ENCODE results near the gene SPECC1L.

Gene SPECC1L

DNA sequence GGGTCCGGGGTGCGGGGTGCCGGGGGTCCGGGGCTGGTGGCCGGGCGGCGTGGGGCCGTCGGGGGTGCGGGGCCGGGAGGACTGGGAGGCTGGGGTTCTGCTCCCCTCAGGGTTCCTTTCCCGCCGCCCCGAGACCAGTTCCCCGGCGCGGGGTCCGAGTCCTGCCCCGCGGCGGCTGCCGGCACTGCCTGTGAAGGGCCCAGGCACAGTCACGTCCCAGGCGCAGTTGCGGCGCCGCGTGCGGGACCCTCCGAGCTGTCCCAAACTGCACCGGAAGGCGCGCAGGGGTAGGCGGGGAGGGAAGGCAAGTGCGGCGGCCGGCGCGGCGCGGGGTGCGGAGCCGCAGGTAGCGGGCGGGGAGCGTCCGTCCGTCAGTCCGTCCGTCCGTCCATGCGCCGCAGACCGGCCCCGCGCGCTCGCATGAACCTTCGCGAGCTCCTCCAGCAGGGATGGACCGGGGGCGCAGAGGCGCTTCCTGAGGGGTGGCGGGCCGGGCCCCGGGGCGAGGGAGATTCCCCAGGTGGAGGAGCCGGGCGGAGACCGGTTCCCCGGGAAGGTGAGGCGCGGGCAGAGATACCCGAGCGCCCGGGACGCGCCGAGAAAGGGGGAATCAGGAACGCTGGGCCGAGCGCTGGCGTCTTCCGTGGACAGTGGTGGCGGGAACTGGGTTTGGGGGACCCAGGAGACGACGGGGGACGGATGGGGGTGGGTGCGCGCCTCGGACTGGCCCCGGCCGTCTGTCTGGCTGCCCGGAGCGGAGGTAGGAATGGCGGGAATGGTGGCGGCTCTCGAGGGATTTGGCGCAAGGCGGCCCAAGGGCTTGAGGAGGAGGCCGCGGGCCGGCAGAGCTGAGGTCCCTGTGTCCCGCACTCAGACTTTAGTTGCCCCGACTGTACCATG is 153.6 kb downstream of the SPECC1L start:
- in situ Hi-C loops (cut with HindIII; ENCODE audit: low sequenced_read_pairs), result no loop called here

DNA sequence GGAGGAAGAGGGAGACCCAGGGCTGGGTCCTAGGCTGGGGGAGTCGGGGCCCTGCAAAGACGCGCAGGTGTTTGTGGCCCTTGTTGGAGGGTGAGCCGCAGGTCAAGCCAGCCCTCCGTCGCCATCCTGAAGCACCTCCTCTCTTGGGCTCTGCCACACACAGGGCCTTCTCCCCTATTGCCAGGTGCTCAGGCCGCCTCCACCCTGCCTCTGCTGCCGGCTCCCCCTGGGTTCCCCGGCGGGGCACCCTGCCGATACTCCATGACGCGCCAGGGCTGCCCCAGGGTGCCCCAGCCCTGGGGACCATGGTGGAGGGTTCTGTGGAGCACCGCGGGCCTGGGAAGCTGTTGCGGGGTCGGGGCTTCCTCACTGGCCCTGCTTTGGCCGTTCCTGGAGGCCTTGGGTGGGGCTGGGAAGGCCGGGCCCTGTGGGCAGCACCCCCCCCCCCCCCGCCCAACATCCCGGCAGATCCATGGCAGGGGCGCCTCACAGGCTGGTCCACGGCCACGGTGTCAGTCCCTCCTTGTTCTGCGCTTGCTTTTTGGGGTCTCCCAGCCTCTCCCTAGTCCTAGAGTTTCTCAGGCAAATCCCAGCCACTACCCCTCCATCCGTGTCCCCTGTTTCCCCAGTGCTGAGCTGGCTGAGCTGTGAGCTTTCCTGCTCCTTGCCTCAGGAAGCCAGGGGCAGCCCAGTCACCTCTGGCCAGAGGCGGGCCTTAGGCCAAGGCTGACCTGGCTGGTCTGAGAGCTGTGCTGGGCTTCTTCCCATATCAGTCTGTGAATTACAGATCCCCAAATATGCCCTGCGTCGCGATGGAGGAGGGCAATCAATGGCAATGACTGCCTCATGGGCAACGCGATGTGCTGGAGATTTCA is 154.5 kb downstream of the SPECC1L start:
- in situ Hi-C loops (cut with HindIII; ENCODE audit: low sequenced_read_pairs), result no loop called here

DNA sequence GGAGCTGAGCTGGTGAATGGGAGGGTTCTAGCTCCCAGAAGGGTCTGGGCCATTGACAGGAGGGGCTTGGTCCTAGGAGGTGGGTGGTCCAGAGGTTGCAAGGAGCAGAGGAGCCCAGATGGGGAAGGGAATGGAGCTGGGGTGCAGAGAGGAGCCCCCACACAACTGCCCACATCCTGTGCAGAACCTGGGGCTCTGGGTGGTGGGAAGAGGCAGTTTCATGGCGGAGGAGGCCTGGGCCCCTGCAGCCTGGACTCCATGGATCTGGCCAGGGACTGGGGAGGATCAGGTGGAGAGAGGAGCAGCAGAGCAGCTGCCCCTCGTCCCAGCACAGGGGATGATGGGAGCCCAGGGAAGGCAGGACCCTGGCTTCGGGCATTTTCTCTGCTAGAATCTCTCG is 155.8 kb downstream of the SPECC1L start:
- in situ Hi-C loops (cut with HindIII; ENCODE audit: low sequenced_read_pairs), result no loop called here

DNA sequence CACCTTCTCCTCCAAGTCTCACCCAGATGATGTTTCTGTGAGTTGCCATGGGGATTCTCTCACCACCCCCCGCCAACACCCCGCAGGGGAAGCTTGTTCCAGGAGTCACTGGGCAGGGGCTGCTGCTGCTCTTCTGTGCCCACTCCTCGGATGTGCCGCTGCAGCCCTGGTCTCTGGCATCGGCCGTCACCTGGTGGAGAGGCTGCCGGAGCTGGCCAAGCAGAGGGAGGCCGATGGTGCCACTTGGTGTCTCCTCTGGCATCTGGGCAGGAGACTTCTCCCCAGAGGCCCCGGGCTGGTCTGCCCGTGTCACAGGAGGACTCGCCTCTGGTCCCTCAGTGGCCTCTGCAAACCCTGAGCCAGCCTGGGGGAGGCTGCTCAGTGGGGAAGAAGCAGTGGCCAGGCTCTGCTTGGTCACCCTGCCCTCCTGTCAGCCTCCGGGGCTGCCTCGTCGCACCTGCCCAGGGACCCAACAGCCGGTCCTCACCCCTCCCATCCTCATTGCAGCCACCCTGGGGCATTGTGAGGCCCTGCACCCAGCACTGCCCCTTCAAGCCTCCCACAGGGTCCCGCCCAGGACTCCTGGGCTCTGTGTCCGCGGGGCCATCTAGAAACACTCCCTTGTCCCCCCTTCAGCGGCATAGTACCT is 156.3 kb downstream of the SPECC1L start:
- in situ Hi-C loops (cut with HindIII; ENCODE audit: low sequenced_read_pairs), result no loop called here

DNA sequence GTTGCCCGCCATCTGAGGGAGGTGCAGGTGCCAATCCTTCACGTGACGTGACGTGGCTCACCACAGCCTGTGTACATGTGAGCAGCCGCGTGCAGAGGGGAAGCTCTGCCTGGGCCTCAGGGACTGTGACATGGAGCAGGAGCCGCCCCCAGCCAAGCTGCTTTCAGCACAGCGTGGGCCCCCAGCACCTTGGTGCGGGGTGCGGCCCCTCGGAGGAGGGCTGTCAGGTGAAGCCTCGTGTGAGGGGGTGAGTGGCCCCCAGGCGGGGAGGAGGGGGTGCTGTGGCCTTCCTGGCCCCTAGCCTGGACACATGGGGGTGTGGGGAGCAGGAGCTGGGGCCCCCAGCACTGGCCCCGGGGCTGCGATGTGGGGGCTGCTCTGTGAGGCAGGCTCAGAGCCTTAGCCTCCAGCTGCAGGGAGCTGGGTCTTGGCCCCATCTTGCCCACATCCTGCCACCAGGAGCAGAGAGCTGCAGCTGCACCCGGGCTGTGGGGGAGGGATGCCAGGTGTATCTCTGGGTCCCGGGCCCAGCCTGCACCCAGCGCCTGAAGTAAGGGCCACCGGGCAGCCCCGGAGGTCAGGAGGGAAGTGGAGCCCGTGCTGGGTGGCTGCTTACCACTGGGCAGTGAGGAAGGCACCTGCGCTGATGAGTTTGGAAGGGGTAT is 157.0 kb downstream of the SPECC1L start, which contains the start of gene ADORA2A:
Gene ADORA2A, plus strand, starts transcription at position 100 of the 665 bp plus-strand sequence. CDS start 5,806 bp downstream, outside the sequence.
- in situ Hi-C loops (cut with HindIII; ENCODE audit: low sequenced_read_pairs), result no loop called here

DNA sequence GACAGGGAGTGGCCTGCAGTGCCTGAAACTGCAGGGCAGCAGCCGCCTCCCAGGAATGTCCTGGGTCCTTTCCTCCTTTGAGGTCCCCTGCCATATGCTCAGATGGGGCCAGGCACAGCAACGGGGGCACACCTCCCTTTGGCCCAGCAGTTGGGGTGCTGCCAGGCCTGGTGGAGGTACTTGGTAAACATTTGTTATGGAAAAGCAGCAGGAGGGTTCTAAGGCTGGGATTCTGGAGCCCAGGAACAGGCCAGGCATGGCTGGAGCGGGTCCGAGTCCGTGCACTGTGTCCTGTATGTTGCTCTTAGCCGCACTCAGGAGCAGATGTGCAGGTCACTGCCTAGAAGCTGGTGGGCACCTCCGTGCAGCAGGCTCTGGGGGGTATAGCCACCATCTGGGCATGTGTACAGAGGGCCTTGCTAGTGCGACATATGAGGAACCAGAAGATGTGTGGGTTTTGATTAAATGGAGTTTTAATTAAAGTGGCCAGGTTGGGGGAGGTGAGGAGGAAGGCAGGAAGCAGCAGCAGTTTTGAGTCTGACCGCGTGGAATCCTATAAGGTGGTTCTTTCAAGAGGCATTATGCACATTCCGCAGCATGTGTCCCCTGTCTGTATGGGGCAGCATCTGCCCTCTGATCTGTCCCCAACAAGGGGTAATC is 158.2 kb downstream of the SPECC1L start:
- in situ Hi-C loops (cut with HindIII; ENCODE audit: low sequenced_read_pairs), result no loop called here

DNA sequence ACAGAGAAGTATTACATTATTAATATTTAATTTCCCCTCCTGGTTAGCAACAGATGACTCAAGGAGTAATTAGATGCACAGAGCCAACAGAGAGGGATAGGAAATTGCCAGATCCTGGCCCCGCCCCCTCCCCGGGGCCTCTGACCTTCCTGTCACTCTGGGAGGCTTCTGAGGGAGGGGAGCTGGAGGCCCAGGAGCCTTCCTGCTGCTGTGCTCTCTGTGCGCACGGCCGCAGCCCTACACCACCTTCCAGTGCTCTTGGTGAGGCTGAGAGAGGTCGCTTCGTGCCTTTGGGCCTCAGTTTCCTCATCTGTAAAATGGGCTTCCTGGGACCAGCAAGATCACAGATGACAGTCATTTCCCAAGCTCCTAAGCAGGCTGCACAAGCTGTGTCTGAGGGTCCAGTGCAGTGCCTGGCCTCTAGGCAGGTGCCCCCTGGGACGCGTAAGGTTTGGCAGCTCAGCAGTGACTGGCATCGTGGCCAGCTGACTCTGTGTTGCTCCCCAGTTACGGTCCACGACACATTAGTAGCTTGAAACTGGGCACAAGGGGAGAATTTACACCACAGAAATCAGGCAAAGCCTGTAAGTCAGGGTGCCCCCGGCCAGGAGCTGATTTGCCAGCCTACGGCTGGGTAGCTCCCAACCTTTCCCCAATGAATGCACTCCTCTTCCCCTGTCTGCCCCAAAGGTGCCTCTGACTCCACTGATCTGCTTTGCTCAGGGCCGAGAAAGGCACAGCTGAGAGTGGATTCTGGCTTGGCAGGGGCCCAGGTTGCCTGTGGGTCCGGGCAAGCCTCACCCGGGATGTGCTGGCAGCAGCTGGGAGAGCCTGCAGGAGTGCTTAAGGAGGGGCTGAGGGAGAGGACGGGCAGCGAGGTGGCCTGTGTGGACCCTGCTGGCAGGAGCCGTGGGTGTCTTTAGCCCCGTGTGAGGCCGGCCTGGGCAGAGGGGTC is 159.1 kb downstream of the SPECC1L start:
- in situ Hi-C loops (cut with HindIII; ENCODE audit: low sequenced_read_pairs), result no loop called here

DNA sequence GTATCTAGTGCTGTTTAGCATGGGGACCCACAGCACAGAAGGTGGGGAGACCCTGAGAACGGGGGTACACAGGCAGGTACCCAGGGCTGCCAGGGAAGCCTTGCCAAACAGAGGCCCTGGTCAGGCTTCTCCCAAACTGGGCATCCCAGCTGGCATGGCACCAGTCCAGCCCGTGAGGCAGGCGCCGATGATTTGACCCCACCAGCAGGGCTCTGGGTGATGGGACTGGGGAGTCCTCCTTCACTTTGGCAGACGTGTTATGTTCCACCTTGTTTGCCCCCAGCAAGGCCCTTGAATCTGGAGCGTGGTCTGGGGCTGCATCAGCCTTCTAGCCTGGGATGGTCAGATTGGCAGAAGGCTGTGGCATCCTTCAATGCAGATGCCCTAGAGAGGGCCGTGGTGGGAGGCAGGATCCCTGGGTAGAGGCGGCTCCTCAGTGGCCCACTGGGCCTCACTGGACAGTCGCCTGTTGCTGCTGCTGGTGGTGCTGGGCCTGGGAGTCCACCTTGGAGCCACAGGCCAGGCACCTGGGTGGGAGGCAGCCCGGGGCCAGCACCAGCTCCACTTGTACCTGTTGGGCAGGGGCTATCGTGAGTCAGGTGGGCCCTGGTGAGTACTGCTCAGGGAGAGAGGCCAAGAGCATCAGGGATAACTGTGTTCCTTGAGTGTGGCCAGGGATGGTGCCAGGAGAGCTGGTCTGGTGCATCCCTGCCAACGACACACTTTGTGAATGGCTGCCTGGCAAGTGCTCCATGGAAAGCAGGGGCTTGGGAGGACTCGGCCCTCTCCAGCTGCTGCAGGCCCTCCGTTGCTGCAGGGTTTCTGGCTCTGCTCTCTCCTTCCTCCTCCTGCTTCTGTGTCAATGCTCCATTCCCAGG is 160.0 kb downstream of the SPECC1L start:
- in situ Hi-C loops (cut with HindIII; ENCODE audit: low sequenced_read_pairs), result no loop called here

DNA sequence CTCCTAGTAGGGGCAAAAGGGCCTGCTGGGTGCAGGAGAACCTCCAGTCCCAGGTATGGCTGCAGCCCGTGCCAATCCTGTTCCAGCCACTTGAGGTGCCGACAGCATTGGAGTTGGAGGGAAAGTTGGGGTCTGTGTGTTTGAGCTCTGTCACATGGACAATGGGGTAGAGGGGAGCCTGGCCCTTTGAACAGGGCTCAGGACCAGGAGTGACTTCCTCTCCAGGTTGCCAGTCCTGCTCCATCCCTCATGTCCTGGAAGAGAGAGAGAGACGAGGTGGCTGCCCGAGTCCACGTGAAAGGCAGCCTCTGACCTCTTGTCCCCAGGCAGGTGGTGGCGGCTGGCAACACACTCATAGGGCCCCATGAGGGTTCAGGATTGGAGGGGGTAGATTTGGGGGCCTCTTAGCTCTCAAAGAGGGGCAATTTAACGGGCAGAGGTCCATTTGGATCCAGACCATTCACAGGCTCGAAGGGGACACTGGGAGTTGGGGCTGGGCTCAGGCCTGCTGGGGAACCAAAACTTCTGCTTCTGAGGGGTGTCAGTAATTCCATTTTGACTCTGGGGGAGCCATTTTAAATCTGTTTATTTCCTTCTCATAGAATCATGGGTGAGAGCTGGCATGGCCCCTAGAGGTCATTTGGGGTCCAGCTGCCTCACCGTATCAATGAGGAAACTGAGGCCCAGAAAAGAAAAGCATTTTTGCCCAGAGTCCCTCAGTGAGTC is 160.8 kb downstream of the SPECC1L start:
- in situ Hi-C loops (cut with HindIII; ENCODE audit: low sequenced_read_pairs), result no loop called here

DNA sequence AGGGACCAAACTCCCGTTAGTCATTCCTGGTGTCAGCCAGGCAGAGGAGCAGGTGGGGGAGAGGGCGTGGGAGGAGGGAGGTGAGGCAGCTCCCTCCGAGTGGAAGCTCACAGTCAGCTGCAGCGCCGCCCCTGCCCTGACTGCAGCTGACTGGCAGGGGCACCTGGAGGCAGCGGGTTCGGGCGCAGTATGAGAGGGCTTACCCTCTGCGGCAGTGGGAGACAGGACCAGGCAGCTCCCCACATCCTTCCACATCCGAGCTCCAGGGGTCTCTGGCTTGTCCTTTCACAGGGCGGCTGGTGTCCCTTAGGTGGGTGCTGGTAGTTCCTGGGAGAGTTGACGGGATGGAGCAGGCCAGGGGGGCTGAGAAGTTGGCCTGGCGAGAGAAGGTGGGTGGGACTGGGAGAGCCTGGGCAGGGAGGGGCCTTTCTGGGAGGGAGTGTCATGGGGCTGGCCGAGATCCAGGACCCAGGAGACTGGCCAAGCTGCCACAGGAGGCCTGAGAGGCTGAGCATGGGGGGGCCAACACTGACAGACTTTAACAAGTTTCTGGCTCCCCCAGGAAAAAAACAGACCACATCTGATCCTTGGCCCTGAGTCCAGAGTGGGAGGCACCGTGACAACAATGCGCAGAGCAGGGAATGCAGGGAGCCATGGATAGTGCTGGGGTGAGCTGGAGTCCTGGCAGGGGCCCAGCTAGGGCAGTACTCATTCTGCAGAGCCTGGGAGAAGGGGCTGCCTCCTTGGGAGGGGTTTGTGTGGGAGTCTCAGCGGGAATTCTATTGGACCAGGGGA is 161.6 kb downstream of the SPECC1L start:
- in situ Hi-C loops (cut with HindIII; ENCODE audit: low sequenced_read_pairs), result no loop called here

DNA sequence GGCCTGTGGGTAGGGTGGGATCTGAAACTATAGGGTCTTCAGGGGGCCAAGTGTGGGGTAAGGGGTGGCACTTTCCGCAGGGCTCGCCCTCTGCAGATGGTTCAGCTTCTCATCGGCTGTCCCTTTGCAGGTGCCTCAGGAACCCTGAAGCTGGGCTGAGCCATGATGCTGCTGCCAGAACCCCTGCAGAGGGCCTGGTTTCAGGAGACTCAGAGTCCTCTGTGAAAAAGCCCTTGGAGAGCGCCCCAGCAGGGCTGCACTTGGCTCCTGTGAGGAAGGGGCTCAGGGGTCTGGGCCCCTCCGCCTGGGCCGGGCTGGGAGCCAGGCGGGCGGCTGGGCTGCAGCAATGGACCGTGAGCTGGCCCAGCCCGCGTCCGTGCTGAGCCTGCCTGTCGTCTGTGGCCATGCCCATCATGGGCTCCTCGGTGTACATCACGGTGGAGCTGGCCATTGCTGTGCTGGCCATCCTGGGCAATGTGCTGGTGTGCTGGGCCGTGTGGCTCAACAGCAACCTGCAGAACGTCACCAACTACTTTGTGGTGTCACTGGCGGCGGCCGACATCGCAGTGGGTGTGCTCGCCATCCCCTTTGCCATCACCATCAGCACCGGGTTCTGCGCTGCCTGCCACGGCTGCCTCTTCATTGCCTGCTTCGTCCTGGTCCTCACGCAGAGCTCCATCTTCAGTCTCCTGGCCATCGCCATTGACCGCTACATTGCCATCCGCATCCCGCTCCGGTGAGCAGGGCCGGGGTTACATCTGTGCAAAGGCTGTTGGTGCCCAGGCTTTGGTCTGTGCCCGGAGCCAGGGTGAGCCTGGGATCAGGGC is 162.6 kb downstream of the SPECC1L start:
- in situ Hi-C loops (cut with HindIII; ENCODE audit: low sequenced_read_pairs), result no loop called here

DNA sequence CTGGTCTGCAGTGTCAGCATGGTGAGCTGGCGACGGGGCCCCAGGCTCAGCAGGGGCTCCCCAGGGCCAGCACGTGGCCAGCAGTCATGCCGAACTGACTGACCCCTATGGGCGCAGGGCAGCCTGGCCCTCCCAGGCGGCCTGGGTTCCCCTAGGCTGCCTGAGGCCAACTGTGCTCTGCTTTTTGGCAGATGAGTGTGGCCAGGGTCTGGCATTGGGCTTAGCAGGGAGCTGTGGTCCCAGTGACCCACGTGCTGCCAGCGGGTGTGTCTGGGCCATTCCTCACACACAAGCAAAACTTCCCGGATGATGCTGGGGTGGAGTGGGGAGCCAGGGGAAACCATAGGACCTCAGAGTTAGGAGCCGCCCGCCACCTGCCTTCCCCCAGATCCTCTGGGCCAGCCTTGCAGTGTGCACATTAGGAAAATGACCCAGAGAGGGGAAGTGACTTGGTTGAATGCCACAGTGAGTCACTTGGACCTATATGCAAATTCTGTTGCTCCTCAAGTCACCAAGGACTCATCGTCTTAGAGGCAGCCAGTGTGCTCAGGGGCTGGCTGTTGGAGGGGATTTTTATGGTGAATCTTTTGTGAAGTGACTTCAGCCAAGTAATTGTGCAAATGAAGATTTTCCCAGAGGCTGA is 163.3 kb downstream of the SPECC1L start:
- in situ Hi-C loops (cut with HindIII; ENCODE audit: low sequenced_read_pairs), result no loop called here

DNA sequence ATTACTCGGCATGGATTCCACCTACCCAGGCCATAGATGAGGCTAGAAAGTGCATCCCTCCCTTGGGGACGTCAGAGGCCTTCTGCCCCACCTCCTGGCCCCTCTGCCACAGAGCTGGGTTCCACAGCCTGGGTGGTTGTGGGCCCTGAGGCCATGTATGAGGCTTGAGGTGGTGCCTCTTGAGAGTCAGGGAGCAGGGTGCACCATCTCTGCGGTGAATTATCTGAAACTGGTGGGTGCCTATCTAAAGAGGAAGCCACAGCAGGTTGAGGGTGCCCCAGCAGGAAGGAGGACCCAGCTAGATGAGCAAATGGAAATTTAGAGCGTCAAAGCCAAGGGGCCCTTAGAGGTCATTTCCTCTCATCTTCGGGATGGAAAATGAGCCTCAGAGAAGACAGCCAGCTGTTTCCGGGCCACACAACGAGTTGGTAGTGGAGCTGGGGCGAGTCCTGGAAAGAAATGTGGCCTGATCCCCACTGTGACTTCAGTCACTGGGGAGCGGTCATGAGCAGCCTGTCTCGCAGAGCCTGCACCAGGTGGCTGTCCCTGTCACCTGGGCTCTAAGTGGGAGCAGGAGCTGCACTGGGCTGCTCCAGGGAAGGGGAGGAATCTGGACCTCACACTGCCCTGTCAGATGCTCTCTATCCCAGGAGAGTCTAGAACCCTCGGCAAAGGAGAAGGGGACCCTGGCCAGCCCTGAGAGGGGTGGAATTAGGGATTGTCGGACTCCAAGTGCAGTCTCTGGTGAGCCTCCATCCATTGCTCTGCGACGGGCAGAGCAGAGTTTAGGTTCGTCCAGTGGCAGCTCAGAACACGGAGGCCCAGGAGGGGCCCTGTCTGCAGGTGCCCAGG is 164.1 kb downstream of the SPECC1L start:
- in situ Hi-C loops (cut with HindIII; ENCODE audit: low sequenced_read_pairs), result no loop called here

DNA sequence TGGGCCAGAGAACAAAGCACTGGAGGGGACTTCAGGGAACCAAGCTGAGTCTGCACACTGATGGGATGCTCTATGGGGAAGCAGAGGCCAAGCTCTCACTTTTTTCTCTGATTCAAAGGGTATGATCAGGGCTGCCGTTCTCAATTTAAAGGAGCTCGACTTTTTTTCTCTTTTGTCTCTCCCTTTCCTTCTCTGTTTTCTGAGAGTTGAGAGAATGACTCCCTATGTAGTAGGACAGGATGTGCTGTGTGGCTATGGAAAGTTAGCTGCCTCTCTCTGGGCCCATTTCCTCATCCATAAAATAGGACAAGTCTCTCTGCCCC is 164.7 kb downstream of the SPECC1L start:
- in situ Hi-C loops (cut with HindIII; ENCODE audit: low sequenced_read_pairs), result no loop called here

Data from DLD1 (cell line).